HEK293 (cell line): ENCODE measurements around the gene FNDC10.

Source experiments
- CTCF ChIP-seq: fragments of 450-650 bp; formaldehyde crosslinking; IDR thresholded peaks from 2 replicates; pipeline ENCODE4 v1.5.1; 2016; ENCODE audit warnings: missing biosample characterization, missing genetic modification characterization
- REST ChIP-seq: fragments of 450-650 bp; formaldehyde crosslinking; IDR thresholded peaks from 2 replicates; pipeline ENCODE4 v1.5.1; 2016; ENCODE audit warnings: missing biosample characterization, missing genetic modification characterization
- ZBTB20 ChIP-seq: fragments of 450-650 bp; formaldehyde crosslinking; IDR thresholded peaks from 2 replicates; pipeline ENCODE4 v1.5.1; 2016; ENCODE audit warnings: missing biosample characterization, missing genetic modification characterization
- ZFP37 ChIP-seq: fragments of 450-650 bp; formaldehyde crosslinking; IDR thresholded peaks from 2 replicates; pipeline ENCODE4 v1.5.1; 2016; ENCODE audit warnings: missing biosample characterization, missing genetic modification characterization
- ZNF776 ChIP-seq: fragments of 450-650 bp; formaldehyde crosslinking; IDR thresholded peaks from 2 replicates; pipeline ENCODE4 v1.5.0; 2017; ENCODE audit warnings: missing biosample characterization, missing genetic modification characterization, borderline replicate concordance
- ZNF830 ChIP-seq: fragments of 450-650 bp; IDR thresholded peaks from 2 replicates; pipeline ENCODE4 v1.5.0; 2018; ENCODE audit warnings: missing biosample characterization, missing genetic modification characterization, low read depth, mild to moderate bottlenecking, moderate library complexity

- TF ChIP-seq CTCF (tag by site-specific recombination) = no peak
- TF ChIP-seq ZFP37 (tag by site-specific recombination) = no peak
- no peak for TF ChIP-seq ZNF776 (tag by site-specific recombination)
- no peak for TF ChIP-seq ZBTB20 (tag by site-specific recombination)
- TF ChIP-seq ZNF830 (tag by site-specific recombination) = no peak
- no peak for TF ChIP-seq REST
These were observed 17.2 kb downstream of the FNDC10 start for GRCh38 chr1:1582585-1583346.
